Activated T-helper 1 cell treated with anti-CD3 and anti-CD28 coated beads, Interleukin-12 subunit alpha, Interleukin-12 subunit beta, Interleukin-2, Interleukin-4 antibody, amounts not matched to agents 30 ng/mL and 10 ng/mL and 1 ng/mL, durations not matched to agents 14 hours and 24 hours and 36 hours (primary cell): ENCODE results near the gene NSMCE1. TPM values are rescaled to one million over a fixed set of nuclear protein-coding genes. Genes with fewer than 3 reads are reported as not detected.

Experiments used
- DNase-seq: peaks from one replicate; pipeline ENCODE4 v3.0.0; 2021; ENCODE audit warnings: low spot score
- H3K27ac Mint-ChIP-seq: one replicate; pipeline ENCODE4 v1.8.0; 2021; ENCODE audit warnings: mild to moderate bottlenecking, mixed read lengths
- H3K27me3 Mint-ChIP-seq: one replicate; pipeline ENCODE4 v1.8.0; 2022; ENCODE audit warnings: mild to moderate bottlenecking, moderate library complexity, mixed read lengths; ENCODE audit not compliant: insufficient read depth
- H3K36me3 Mint-ChIP-seq: one replicate; pipeline ENCODE4 v1.8.0; 2021; ENCODE audit warnings: low read depth, mixed read lengths
- H3K4me1 Mint-ChIP-seq: one replicate; pipeline ENCODE4 v1.8.0; 2021; ENCODE audit warnings: low read depth, mixed read lengths
- H3K4me3 Mint-ChIP-seq: one replicate; pipeline ENCODE4 v1.8.0; 2021; ENCODE audit warnings: mild to moderate bottlenecking, moderate library complexity, mixed read lengths
- H3K9me3 Mint-ChIP-seq: one replicate; pipeline ENCODE4 v1.8.0; 2021; ENCODE audit warnings: mixed read lengths
- intact Hi-C: fragments of 100-400 bp; cut with micrococcal nuclease; formaldehyde crosslinking; loops from one replicate; pipeline ENCODE4 v1.15.1; 2024
- total RNA-seq: library from RNA; stranded (reverse); gene quantifications from 2 replicates; pipeline ENCODE4 v1.2.3, GENCODE V29; 2022

NSMCE1 gene
- 128 and 134 TPM in 2 replicates for total RNA-seq

GRCh38 chr16:27268376-27269299 is at the start of gene NSMCE1:
NSMCE1 (minus strand) TSS chr16:27268772; CDS start chr16:27257570, 11,202 bp downstream.
- peaks cover 39% of the 10 kb centered on the region for H3K36me3 Mint-ChIP-seq
- peak within 1 kb of the TSS; percentile 97 for H3K27ac Mint-ChIP-seq
- DNase-seq: peak; percentile 94
- H3K4me1 Mint-ChIP-seq: peaks cover 75% of the 10 kb centered on the region
- no peaks in the 10 kb centered on the region for H3K27me3 Mint-ChIP-seq
- intact Hi-C loops: loop anchor here (1.0 to 2.0 kb wide), 5 partner anchors 14 to 99 kb away; partner anchors contain the start of gene KDM8
- H3K9me3 Mint-ChIP-seq: peaks cover 4% of the 10 kb centered on the region
- peak within 1 kb of the TSS; percentile 96 for H3K4me3 Mint-ChIP-seq

GRCh38 chr16:27317738-27318391 is 49.3 kb upstream of the NSMCE1 start:
- DNase-seq: no peak
- intact Hi-C loops: loop anchor here (1.0 to 5.0 kb wide), 12 partner anchors 9 to 1351 kb away; partner anchors contain the start of genes IL21R and KDM8
- Mint-ChIP-seq H3K36me3 (peaks cover 62% of the 10 kb centered on the region), H3K27ac (peak overlapping the region; percentile 99), H3K9me3 (no peaks in the 10 kb centered on the region), H3K4me3 (peak overlapping the region; percentile 94), H3K4me1 (peaks cover 69% of the 10 kb centered on the region), H3K27me3 (no peaks in the 10 kb centered on the region)

- Mint-ChIP-seq H3K9me3 (no peaks in the 10 kb centered on the region), H3K36me3 (peaks cover 57% of the 10 kb centered on the region), H3K27ac (peak overlapping the region; percentile 99), H3K4me3 (peak overlapping the region; percentile 94), H3K4me1 (peaks cover 68% of the 10 kb centered on the region), H3K27me3 (peaks cover 2% of the 10 kb centered on the region)
- no peak for DNase-seq
- intact Hi-C loops: loop anchor here (5.0 kb wide), 1 partner anchor 1350 kb away; no protein-coding TSS in a partner anchor
Observed at GRCh38 chr16:27317320-27317719, 48.7 kb upstream of the NSMCE1 start.

GRCh38 chr16:27316038-27316680 is 47.6 kb upstream of the NSMCE1 start:
- peaks cover 2% of the 10 kb centered on the region for H3K27me3 Mint-ChIP-seq
- H3K27ac Mint-ChIP-seq: peak overlapping the region; percentile 99
- intact Hi-C loops: loop anchor here (5.0 kb wide), 1 partner anchor 1349 kb away; no protein-coding TSS in a partner anchor
- DNase-seq: no peak
- H3K36me3 Mint-ChIP-seq: peaks cover 47% of the 10 kb centered on the region
- H3K9me3 Mint-ChIP-seq: no peaks in the 10 kb centered on the region
- H3K4me3 Mint-ChIP-seq: peak overlapping the region; percentile 94
- peaks cover 64% of the 10 kb centered on the region for H3K4me1 Mint-ChIP-seq

GRCh38 chr16:27315333-27316037 is 46.9 kb upstream of the NSMCE1 start:
- Mint-ChIP-seq H3K4me1 (peaks cover 62% of the 10 kb centered on the region), H3K27ac (peak overlapping the region; percentile 99), H3K36me3 (peaks cover 44% of the 10 kb centered on the region), H3K27me3 (peaks cover 2% of the 10 kb centered on the region), H3K9me3 (no peaks in the 10 kb centered on the region), H3K4me3 (peak overlapping the region; percentile 94)
- DNase-seq: peak; percentile 51
- intact Hi-C loops: loop anchor here (5.0 kb wide), 1 partner anchor 1348 kb away; no protein-coding TSS in a partner anchor

- Mint-ChIP-seq H3K9me3 (no peaks in the 10 kb centered on the region), H3K36me3 (peaks cover 41% of the 10 kb centered on the region), H3K4me1 (peaks cover 61% of the 10 kb centered on the region), H3K27me3 (peaks cover 2% of the 10 kb centered on the region), H3K4me3 (peak overlapping the region; percentile 94), H3K27ac (peak overlapping the region; percentile 99)
- intact Hi-C loops: loop anchor here (5.0 kb wide), 1 partner anchor 1348 kb away; no protein-coding TSS in a partner anchor
- DNase-seq: no peak
Observed at GRCh38 chr16:27314986-27315332, 46.4 kb upstream of the NSMCE1 start.

GRCh38 chr16:27314161-27314723 is 45.7 kb upstream of the NSMCE1 start:
- peak overlapping the region; percentile 94 for H3K4me3 Mint-ChIP-seq
- H3K27me3 Mint-ChIP-seq: peaks cover 2% of the 10 kb centered on the region
- H3K9me3 Mint-ChIP-seq: no peaks in the 10 kb centered on the region
- peaks cover 37% of the 10 kb centered on the region for H3K36me3 Mint-ChIP-seq
- peaks cover 54% of the 10 kb centered on the region for H3K4me1 Mint-ChIP-seq
- DNase-seq: peak; percentile 50
- peak overlapping the region; percentile 99 for H3K27ac Mint-ChIP-seq
- intact Hi-C loops: no loop called here

GRCh38 chr16:27313422-27314160 is 45.0 kb upstream of the NSMCE1 start, which contains the start of gene IL4R:
IL4R (plus strand) TSS chr16:27313974; CDS start chr16:27340204, 26,230 bp downstream.
- peak within 1 kb of the TSS; percentile 94 for H3K4me3 Mint-ChIP-seq
- intact Hi-C loops: loop anchor here (1.0 kb wide), 3 partner anchors 28 to 59 kb away; no protein-coding TSS in a partner anchor
- peaks cover 32% of the 10 kb centered on the region for H3K36me3 Mint-ChIP-seq
- peaks cover 5% of the 10 kb centered on the region for H3K9me3 Mint-ChIP-seq
- peak; percentile 72 for DNase-seq
- peaks cover 2% of the 10 kb centered on the region for H3K27me3 Mint-ChIP-seq
- peak within 1 kb of the TSS; percentile 99 for H3K27ac Mint-ChIP-seq
- peaks cover 47% of the 10 kb centered on the region for H3K4me1 Mint-ChIP-seq

- Mint-ChIP-seq H3K4me3 (peak overlapping the region; percentile 87), H3K9me3 (peaks cover 5% of the 10 kb centered on the region), H3K4me1 (peaks cover 39% of the 10 kb centered on the region), H3K27ac (peak overlapping the region; percentile 91), H3K27me3 (peaks cover 3% of the 10 kb centered on the region), H3K36me3 (peaks cover 27% of the 10 kb centered on the region)
- intact Hi-C loops: loop anchor here (1.0 kb wide), 3 partner anchors 28 to 58 kb away; no protein-coding TSS in a partner anchor
- DNase-seq: no peak
Observed at GRCh38 chr16:27312580-27313421, 44.2 kb upstream of the NSMCE1 start.

GRCh38 chr16:27311897-27312303 is 43.3 kb upstream of the NSMCE1 start:
- H3K36me3 Mint-ChIP-seq: peaks cover 19% of the 10 kb centered on the region
- peaks cover 30% of the 10 kb centered on the region for H3K4me1 Mint-ChIP-seq
- no peak overlapping the region for H3K27ac Mint-ChIP-seq
- no peak for DNase-seq
- H3K4me3 Mint-ChIP-seq: peak overlapping the region; percentile 44
- peaks cover 3% of the 10 kb centered on the region for H3K27me3 Mint-ChIP-seq
- peaks cover 5% of the 10 kb centered on the region for H3K9me3 Mint-ChIP-seq
- intact Hi-C loops: no loop called here
